GM21786 (cell line): Measurements from ENCODE around the gene TBPL2.
"Not testable (repeated sequence)": the region's sequence is repeated elsewhere in the genome, so short reads cannot be mapped to it uniquely, and the experiment has no call there.

Experiments used
- ATAC-seq: cut with Tn5 transposase; IDR thresholded peaks from one replicate; pipeline ENCODE4 v1.9.1; 2021; ENCODE audit not compliant: unreplicated experiment

The TBPL2 gene

GRCh38 chr14:55411426-55412389, 28.7 kb downstream of the TBPL2 start, which contains the start of gene ATG14:
ATG14 (minus strand) TSS chr14:55411830; CDS start chr14:55411822, 8 bp downstream.
- peak; percentile 97 for ATAC-seq

- ATAC-seq, result no peak
These were observed 29.5 kb downstream of the TBPL2 start for GRCh38 chr14:55410876-55411275.

- no peak for ATAC-seq
These were observed 36.1 kb downstream of the TBPL2 start for GRCh38 chr14:55404173-55404854.

- ATAC-seq, result no peak
These were observed 38.7 kb downstream of the TBPL2 start for GRCh38 chr14:55401751-55402150.

GRCh38 chr14:55399852-55400251, 40.6 kb downstream of the TBPL2 start:
- ATAC-seq, result no peak

- ATAC-seq, result no peak
These were observed 41.2 kb downstream of the TBPL2 start for GRCh38 chr14:55399183-55399582.

GRCh38 chr14:55398679-55399078, 41.7 kb downstream of the TBPL2 start:
- no peak for ATAC-seq

GRCh38 chr14:55389330-55389729, 51.1 kb downstream of the TBPL2 start:
- ATAC-seq, result no peak

GRCh38 chr14:55388160-55388559, 52.3 kb downstream of the TBPL2 start:
- no peak for ATAC-seq

GRCh38 chr14:55387121-55387520, 53.3 kb downstream of the TBPL2 start:
- no peak for ATAC-seq

- no peak for ATAC-seq
These were observed 54.2 kb downstream of the TBPL2 start for GRCh38 chr14:55386037-55386808.

GRCh38 chr14:55384536-55384935, 55.9 kb downstream of the TBPL2 start:
- ATAC-seq, result no peak

- no peak for ATAC-seq
These were observed 56.8 kb downstream of the TBPL2 start for GRCh38 chr14:55383541-55384140.

- not testable (repeated sequence) for ATAC-seq
These were observed 57.4 kb downstream of the TBPL2 start for GRCh38 chr14:55383056-55383466.

- no peak for ATAC-seq
These were observed 57.9 kb downstream of the TBPL2 start for GRCh38 chr14:55382483-55382882.

- ATAC-seq, result no peak
These were observed 58.9 kb downstream of the TBPL2 start for GRCh38 chr14:55381561-55381960.

GRCh38 chr14:55381040-55381439, 59.4 kb downstream of the TBPL2 start:
- ATAC-seq, result no peak

GRCh38 chr14:55377236-55377635, 63.2 kb downstream of the TBPL2 start:
- no peak for ATAC-seq

- no peak for ATAC-seq
These were observed 65.6 kb downstream of the TBPL2 start for GRCh38 chr14:55374771-55375170.

- ATAC-seq, result no peak
These were observed 66.4 kb downstream of the TBPL2 start for GRCh38 chr14:55373784-55374705.
